G401 (cell line): ENCODE measurements around the gene TMEM242. TPM values are rescaled to one million over a fixed set of nuclear protein-coding genes. Genes with fewer than 3 reads are reported as not detected.

ENCODE experiments used
- DNase-seq: peaks from one replicate; pipeline ENCODE4 v3.0.0-alpha.2; 2015; ENCODE audit warnings: low spot score
- in situ Hi-C: cut with HindIII; loops from 2 replicates; pipeline ENCODE4 v1.10.0; 2016; ENCODE audit warnings: low sequenced_read_pairs, mixed read lengths
- total RNA-seq: library from RNA; depleted of rRNA; stranded (reverse); fragments of >200 nt; shearing (Covaris generic); gene quantifications from 2 replicates; pipeline ENCODE4 v1.2.3, GENCODE V29; 2014

The TMEM242 gene
- total RNA-seq, 1 experiment from 2014 or later = 4.0 TPM

GRCh38 chr6:157276134-157276532 is 47.2 kb downstream of the TMEM242 start:
- DNase-seq = no peak
- in situ Hi-C loops = no loop called here

GRCh38 chr6:157274471-157275226 is 48.7 kb downstream of the TMEM242 start:
- peak; percentile 65 for DNase-seq
- in situ Hi-C loops = no loop called here

GRCh38 chr6:157273756-157274470 is 49.4 kb downstream of the TMEM242 start:
- DNase-seq = no peak
- in situ Hi-C loops = no loop called here

- in situ Hi-C loops = no loop called here
- no peak for DNase-seq
Measured at GRCh38 chr6:157272866-157273755, 50.2 kb downstream of the TMEM242 start.

- in situ Hi-C loops = no loop called here
- no peak for DNase-seq
Measured at GRCh38 chr6:157272372-157272771, 50.9 kb downstream of the TMEM242 start.

GRCh38 chr6:157271911-157272310 is 51.4 kb downstream of the TMEM242 start:
- no peak for DNase-seq
- in situ Hi-C loops = no loop called here

GRCh38 chr6:157271441-157271840 is 51.9 kb downstream of the TMEM242 start:
- no peak for DNase-seq
- in situ Hi-C loops = no loop called here

GRCh38 chr6:157270916-157271315 is 52.4 kb downstream of the TMEM242 start:
- DNase-seq = no peak
- in situ Hi-C loops = no loop called here

GRCh38 chr6:157270308-157270707 is 53.0 kb downstream of the TMEM242 start:
- no peak for DNase-seq
- in situ Hi-C loops = no loop called here

- DNase-seq = peak; percentile 91
- in situ Hi-C loops = no loop called here
Measured at GRCh38 chr6:157269261-157269794, 54.0 kb downstream of the TMEM242 start.

- DNase-seq = no peak
- in situ Hi-C loops = no loop called here
Measured at GRCh38 chr6:157268835-157269234, 54.5 kb downstream of the TMEM242 start.

GRCh38 chr6:157268396-157268795 is 54.9 kb downstream of the TMEM242 start:
- DNase-seq = no peak
- in situ Hi-C loops = no loop called here

- in situ Hi-C loops = no loop called here
- no peak for DNase-seq
Measured at GRCh38 chr6:157267654-157268053, 55.7 kb downstream of the TMEM242 start.

- in situ Hi-C loops = no loop called here
- no peak for DNase-seq
Measured at GRCh38 chr6:157267109-157267611, 56.2 kb downstream of the TMEM242 start.

- no peak for DNase-seq
- in situ Hi-C loops = no loop called here
Measured at GRCh38 chr6:157266274-157267101, 56.8 kb downstream of the TMEM242 start.

- no peak for DNase-seq
Measured at GRCh38 chr6:157265635-157266034, 57.7 kb downstream of the TMEM242 start.

GRCh38 chr6:157265186-157265585 is 58.1 kb downstream of the TMEM242 start:
- no peak for DNase-seq
- in situ Hi-C loops = no loop called here

More at GRCh38 chr6:157265635-157266034, 57.7 kb downstream of the TMEM242 start:
- in situ Hi-C loops = no loop called here

GRCh38 chr6:157264701-157265100 is 58.6 kb downstream of the TMEM242 start:
- DNase-seq = no peak
- in situ Hi-C loops = no loop called here
